Fibroblast of pulmonary artery (primary cell): ENCODE measurements around the gene PHF24.
A peak's percentile ranks its signal among the peaks of the same experiment; 100 is the strongest.

Experiments
- DNase-seq: peaks from one replicate; pipeline ENCODE4 v3.0.0-alpha.2; 2010; ENCODE audit warnings: low read depth
- H3K4me3 ChIP-seq: replicated peaks from 2 replicates; pipeline ENCODE4 v1.5.1; 2011; ENCODE audit warnings: low read depth, mild to moderate bottlenecking, control low read depth, low read length, moderate library complexity
- TF ChIP-seq, protein P1 (sequence below): IDR thresholded peaks from 2 replicates; pipeline ENCODE4 v1.5.1; 2011; ENCODE audit warnings: mild to moderate bottlenecking, control low read depth, low read length, inconsistent platforms; ENCODE audit errors: missing control alignments

The PHF24 gene

DNA sequence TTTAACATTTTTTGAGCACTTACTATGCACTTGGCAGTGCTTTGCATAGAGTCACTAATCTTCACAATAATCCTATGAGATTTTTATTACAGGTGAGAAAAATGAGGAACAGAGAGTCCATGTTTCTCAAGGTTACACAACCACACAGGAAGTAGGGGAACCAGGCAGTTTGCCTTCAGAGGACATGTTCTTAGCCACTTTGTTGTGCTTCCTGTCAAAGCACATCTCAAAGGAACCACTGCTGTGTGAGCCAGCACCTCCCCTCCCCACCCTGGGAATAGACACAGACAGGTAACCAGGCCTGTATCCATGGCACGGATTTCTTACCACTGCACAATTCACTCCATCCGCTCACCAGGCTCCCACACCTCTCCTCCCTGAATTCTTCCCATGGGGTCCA, 25.1 kb downstream of the PHF24 start:
- DNase-seq = no peak
- TF ChIP-seq, protein P1, sequence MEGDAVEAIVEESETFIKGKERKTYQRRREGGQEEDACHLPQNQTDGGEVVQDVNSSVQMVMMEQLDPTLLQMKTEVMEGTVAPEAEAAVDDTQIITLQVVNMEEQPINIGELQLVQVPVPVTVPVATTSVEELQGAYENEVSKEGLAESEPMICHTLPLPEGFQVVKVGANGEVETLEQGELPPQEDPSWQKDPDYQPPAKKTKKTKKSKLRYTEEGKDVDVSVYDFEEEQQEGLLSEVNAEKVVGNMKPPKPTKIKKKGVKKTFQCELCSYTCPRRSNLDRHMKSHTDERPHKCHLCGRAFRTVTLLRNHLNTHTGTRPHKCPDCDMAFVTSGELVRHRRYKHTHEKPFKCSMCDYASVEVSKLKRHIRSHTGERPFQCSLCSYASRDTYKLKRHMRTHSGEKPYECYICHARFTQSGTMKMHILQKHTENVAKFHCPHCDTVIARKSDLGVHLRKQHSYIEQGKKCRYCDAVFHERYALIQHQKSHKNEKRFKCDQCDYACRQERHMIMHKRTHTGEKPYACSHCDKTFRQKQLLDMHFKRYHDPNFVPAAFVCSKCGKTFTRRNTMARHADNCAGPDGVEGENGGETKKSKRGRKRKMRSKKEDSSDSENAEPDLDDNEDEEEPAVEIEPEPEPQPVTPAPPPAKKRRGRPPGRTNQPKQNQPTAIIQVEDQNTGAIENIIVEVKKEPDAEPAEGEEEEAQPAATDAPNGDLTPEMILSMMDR = no peak
- H3K4me3 ChIP-seq = no peak overlapping the region

DNA sequence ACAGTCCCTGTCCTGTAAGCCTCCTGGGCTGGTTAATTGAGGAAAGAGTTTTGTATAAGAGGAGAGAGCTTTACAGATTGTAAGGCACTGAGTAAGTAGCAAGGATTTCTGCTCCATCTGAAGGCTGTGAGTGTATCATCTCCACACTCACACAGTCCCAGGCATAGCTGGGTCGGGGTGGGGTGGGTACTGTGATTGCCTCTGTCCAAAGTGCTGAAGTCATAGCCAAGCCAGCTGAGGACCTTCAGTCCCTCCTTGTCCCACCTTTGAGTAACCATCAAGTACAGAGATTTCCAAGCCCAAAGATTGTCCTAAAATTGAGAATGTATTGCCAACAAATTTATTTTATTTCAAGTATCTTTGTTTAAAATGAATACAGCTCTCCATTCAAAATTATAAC, 26.0 kb downstream of the PHF24 start:
- DNase-seq = peak; percentile 55
- TF ChIP-seq, protein P1 = no peak
- no peak overlapping the region for H3K4me3 ChIP-seq

GRCh38 chr9:34985311-34985899, 27.3 kb downstream of the PHF24 start:
- H3K4me3 ChIP-seq = no peak overlapping the region
- DNase-seq = peak; percentile 82
- TF ChIP-seq, protein P1 = peak; percentile 92

GRCh38 chr9:34986540-34987047, 28.5 kb downstream of the PHF24 start:
- no peak overlapping the region for H3K4me3 ChIP-seq
- peak; percentile 35 for DNase-seq
- TF ChIP-seq, protein P1 = no peak

- H3K4me3 ChIP-seq = no peak overlapping the region
- no peak for DNase-seq
- TF ChIP-seq, protein P1 = no peak
Observed at GRCh38 chr9:34987160-34987901, 29.2 kb downstream of the PHF24 start.

DNA sequence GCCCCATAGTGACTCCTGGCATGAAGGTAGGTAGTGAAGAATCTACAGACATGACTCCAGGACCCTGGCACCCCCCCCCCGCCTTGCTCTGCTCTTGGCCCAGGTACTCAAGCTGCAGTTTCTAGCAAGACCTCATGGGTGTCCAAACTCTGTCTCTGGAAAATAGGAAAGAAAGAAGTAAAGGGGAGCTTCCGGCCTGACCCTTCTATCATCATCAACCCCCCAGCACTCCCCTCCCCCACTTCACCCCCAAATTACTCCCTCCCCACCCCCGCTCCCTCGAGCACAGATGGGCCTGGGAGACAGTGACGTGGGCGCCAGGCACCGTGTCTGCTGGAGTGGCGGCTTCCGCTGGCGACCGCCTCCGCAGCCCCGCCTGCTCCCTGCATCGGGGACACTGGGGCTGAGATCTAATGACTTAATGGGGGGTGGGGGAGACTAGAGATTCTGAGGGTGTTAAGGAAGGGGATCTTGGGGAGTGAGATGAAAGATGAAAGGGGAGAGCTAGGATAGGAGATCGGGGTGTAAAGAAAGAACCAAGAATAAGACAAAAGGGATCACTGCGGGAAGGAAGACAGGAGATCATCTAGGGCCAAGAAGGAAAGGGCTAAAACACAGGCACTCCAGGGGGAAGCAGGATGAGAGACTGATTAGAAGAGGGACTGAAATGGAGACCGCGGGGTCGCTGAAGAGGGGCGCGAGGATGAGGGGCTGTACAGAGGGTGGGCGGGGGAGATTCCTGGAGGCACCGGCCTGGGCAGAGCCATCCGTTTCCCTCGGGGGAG, 30.3 kb downstream of the PHF24 start:
- H3K4me3 ChIP-seq = peak overlapping the region; percentile 59

More for the DNA sequence above, 30.3 kb downstream of the PHF24 start:
- TF ChIP-seq, protein P1 = no peak
- DNase-seq = no peak
